Gastroesophageal sphincter (tissue), 3 donors: ENCODE results near the gene MLLT10.

Source experiments
- CTCF ChIP-seq, 4 experiments: fragments of 200-600 bp in 2 of 4; fragments of 450-650 bp in 2 of 4; sonication (generic) in 1 of 4; IDR thresholded peaks; one replicate each; pipeline ENCODE4 v1.5.1; 2017 to 2019; ENCODE audit warnings: antibody characterized with exemption in 4 of 4, mild to moderate bottlenecking in 2 of 4, moderate library complexity in 2 of 4
- POLR2A ChIP-seq, 2 donors: fragments of 450-650 bp; IDR thresholded peaks; one replicate each; pipeline ENCODE4 v1.6.1; 2017; ENCODE audit warnings: antibody characterized with exemption in 2 of 2, mild to moderate bottlenecking in 2 of 2, moderate library complexity in 1 of 2
- POLR2AphosphoS5 ChIP-seq: sonication (generic); formaldehyde crosslinking; IDR thresholded peaks from one replicate; pipeline ENCODE4 v1.6.1; 2017; ENCODE audit warnings: antibody characterized with exemption

GRCh38 chr10:21490711-21491105 lies 43.3 kb upstream of the MLLT10 start:
- TF ChIP-seq POLR2AphosphoS5 (no peak), CTCF (IDR thresholded peaks at IDR 0.05) (no peak), POLR2A (IDR thresholded peaks at IDR 0.05) (no peak)
